ENCODE measurements around the gene SPPL2B. TPM values are rescaled to one million over a fixed set of nuclear protein-coding genes. Genes with fewer than 3 reads are reported as not detected.

Gene SPPL2B
- total and polyA plus RNA-seq, 9 donors, result 1.5 to 66.6 (median 47.9) TPM

DNA sequence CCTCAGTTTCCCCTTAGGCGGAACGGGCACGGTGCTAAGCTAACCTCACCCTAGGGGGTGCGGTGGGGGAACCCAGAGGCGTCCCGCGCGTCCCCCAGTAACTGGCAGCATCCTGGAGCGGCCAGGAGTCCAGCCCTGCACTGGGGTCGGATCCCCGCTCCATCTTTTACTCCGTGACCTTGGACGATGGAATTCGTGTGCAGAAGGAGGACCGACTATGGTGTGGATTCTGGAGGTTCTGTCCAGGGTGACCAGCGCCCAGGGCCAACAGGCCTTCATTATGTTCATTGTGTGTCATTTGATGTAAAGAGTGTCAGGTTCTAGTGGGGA is 630 bp downstream of the SPPL2B start:
- no peaks in the 10 kb centered on the region for H3K27me3 ChIP-seq
- no peaks in the 10 kb centered on the region for H3K36me3 ChIP-seq
- no peak for DNase-seq
- peak overlapping the region; percentile 91 for H3K4me3 ChIP-seq
- TF ChIP-seq POLR2A (IDR thresholded peaks at IDR 0.05), result no peak
- no peak for TF ChIP-seq EP300 (IDR thresholded peaks at IDR 0.05)
- TF ChIP-seq, protein P1, sequence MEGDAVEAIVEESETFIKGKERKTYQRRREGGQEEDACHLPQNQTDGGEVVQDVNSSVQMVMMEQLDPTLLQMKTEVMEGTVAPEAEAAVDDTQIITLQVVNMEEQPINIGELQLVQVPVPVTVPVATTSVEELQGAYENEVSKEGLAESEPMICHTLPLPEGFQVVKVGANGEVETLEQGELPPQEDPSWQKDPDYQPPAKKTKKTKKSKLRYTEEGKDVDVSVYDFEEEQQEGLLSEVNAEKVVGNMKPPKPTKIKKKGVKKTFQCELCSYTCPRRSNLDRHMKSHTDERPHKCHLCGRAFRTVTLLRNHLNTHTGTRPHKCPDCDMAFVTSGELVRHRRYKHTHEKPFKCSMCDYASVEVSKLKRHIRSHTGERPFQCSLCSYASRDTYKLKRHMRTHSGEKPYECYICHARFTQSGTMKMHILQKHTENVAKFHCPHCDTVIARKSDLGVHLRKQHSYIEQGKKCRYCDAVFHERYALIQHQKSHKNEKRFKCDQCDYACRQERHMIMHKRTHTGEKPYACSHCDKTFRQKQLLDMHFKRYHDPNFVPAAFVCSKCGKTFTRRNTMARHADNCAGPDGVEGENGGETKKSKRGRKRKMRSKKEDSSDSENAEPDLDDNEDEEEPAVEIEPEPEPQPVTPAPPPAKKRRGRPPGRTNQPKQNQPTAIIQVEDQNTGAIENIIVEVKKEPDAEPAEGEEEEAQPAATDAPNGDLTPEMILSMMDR (IDR thresholded peaks at IDR 0.05), result no peak
- peaks cover 11% of the 10 kb centered on the region for H3K4me1 ChIP-seq (ENCODE audit: insufficient read depth)
- peak overlapping the region; percentile 4 to 39 for H3K27ac ChIP-seq
- intact Hi-C loops (cut with DNase I), result no loop called here
- H3K9me3 ChIP-seq, result no peaks in the 10 kb centered on the region
- 0 to 1% (median 1%) methylated on average over 14 to 16 of the region's 16 CpGs for WGBS, 3 donors

DNA sequence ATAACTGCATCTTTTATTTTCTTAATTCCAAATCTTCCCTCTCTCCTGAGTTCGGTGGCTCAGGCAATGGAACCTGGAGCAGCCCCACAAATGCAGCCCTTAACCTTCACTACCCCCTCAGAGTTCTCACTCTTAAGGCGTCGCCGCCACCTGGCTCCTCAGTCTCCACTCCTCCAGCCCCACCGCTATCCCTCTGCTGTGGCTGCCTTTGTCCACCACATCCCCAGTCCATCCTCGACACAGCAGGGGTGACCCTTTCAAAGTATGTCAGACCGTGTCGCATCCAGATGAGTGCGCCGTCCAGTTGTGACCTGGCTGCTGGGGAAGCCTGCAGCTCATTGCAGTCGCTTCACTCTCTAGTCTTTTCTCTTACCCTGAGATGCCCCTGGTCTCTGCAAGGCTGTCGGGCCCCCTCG is 1.0 kb downstream of the SPPL2B start:
- 41 to 50% (median 47%) methylated on average over 13 of the region's 13 CpGs for WGBS, 3 donors
- H3K4me1 ChIP-seq (ENCODE audit: insufficient read depth), result peaks cover 11% of the 10 kb centered on the region

DNA sequence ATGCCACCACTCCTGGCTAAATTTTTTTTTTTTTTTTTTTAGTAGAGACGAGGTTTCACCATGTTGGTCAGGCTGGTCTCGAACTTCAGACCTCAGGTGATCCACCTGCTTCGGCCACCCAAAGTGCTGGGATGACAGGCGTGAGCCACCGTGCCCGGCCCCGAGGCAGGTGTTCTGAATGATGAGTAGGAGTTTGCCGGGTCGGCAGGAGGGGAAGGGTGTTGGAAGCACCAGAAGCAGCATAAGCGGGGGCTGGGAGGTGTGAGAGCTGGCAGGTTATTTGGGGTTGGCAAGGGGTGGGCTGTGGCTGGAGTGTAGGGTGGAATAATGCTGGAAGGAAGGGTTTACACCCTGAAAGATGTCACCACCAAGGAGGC is 1.8 kb downstream of the SPPL2B start:
- no peaks in the 10 kb centered on the region for H3K9me3 ChIP-seq
- intact Hi-C loops (cut with DNase I), result no loop called here
- WGBS, 3 donors, result 68 to 73% (median 70%) methylated on average over 10 of the region's 10 CpGs
- no peak overlapping the region for H3K4me3 ChIP-seq
- H3K27me3 ChIP-seq, result no peaks in the 10 kb centered on the region
- no peaks in the 10 kb centered on the region for H3K36me3 ChIP-seq
- TF ChIP-seq POLR2A (IDR thresholded peaks at IDR 0.05), result no peak
- TF ChIP-seq EP300 (IDR thresholded peaks at IDR 0.05), result no peak
- TF ChIP-seq, protein P1 (IDR thresholded peaks at IDR 0.05), result no peak
- no peak overlapping the region for H3K27ac ChIP-seq
- no peak for DNase-seq
- H3K4me1 ChIP-seq (ENCODE audit: insufficient read depth), result peaks cover 11% of the 10 kb centered on the region

More for the DNA sequence above, 1.0 kb downstream of the SPPL2B start:
- TF ChIP-seq, protein P1 (IDR thresholded peaks at IDR 0.05), result no peak
- TF ChIP-seq EP300 (IDR thresholded peaks at IDR 0.05) (no peak), POLR2A (IDR thresholded peaks at IDR 0.05) (no peak)
- H3K9me3 ChIP-seq, result no peaks in the 10 kb centered on the region
- no peak overlapping the region for H3K27ac ChIP-seq
- intact Hi-C loops (cut with DNase I), result no loop called here
- DNase-seq, result no peak
- peak overlapping the region; percentile 91 for H3K4me3 ChIP-seq
- no peaks in the 10 kb centered on the region for H3K27me3 ChIP-seq
- no peaks in the 10 kb centered on the region for H3K36me3 ChIP-seq

DNA sequence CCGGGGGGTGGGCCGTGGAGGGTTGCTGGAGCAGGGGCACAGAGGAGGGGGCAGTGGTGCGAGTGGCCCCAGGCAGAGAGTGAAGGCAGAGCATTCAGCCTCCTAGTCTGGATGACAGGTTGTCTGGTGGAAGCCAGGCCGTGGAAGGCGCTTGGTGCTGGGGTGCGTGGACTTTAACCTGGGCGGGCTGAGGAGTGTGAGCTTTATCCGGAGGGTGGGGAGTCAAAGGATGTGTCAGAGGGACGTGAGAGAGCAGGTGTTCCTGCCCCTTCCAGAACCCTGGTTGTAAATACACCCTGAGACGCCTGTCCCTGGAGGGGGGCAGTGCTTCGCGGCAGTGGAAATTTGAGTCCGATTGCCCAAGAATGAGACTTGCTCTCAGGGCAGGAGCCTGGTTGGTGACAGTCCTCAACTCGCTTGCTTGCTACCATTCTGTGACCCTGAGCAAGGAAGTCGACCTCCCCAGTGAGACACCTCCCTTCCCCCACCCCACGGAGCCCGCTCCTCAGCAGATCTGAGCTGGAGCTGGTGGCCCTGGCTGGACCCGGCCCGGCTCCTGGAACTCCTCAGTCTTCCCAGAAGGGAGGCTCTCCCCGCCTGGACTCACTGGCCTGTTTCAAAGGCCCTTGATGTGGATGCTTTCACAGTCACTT is 2.3 kb downstream of the SPPL2B start:
- peaks cover 11% of the 10 kb centered on the region for H3K4me1 ChIP-seq (ENCODE audit: insufficient read depth)
- intact Hi-C loops (cut with DNase I), result no loop called here
- no peak overlapping the region for H3K27ac ChIP-seq
- H3K4me3 ChIP-seq, result no peak overlapping the region
- H3K27me3 ChIP-seq, result no peaks in the 10 kb centered on the region
- no peaks in the 10 kb centered on the region for H3K9me3 ChIP-seq
- TF ChIP-seq POLR2A (IDR thresholded peaks at IDR 0.05), result no peak
- no peak for TF ChIP-seq EP300 (IDR thresholded peaks at IDR 0.05)
- TF ChIP-seq, protein P1 (IDR thresholded peaks at IDR 0.05), result no peak
- no peaks in the 10 kb centered on the region for H3K36me3 ChIP-seq
- WGBS, 3 donors, result 71 to 75% (median 73%) methylated on average over 20 of the region's 20 CpGs
- no peak for DNase-seq

Data from ovary (tissue), 9 donors.